H9 (cell line): ENCODE results near the gene ENGASE. TPM values are rescaled to one million over a fixed set of nuclear protein-coding genes. Genes with fewer than 3 reads are reported as not detected.
A peak's percentile ranks its signal among the peaks of the same experiment; 100 is the strongest.

ENCODE experiments used
- DNase-seq: peaks from one replicate; pipeline ENCODE4 v3.0.0-alpha.2; 2017
- H2AFZ ChIP-seq: one replicate; pipeline ENCODE4 v1.6.1; 2013; ENCODE audit warnings: mild to moderate bottlenecking, low read length, control low read depth, moderate library complexity
- H2AK5ac ChIP-seq: 2 replicates; pipeline ENCODE4 v1.6.1; 2013; ENCODE audit warnings: low read length, control low read depth, mixed read lengths; ENCODE audit not compliant: insufficient read length
- H2BK120ac ChIP-seq: one replicate; pipeline ENCODE4 v1.6.1; 2013; ENCODE audit warnings: low read depth, mild to moderate bottlenecking, low read length, control low read depth, inconsistent platforms; ENCODE audit not compliant: poor library complexity, severe bottlenecking
- H2BK12ac ChIP-seq: 2 replicates; pipeline ENCODE4 v1.6.1; 2013; ENCODE audit warnings: low read length, control low read depth, mixed read lengths, low read depth; ENCODE audit not compliant: insufficient read length
- H2BK15ac ChIP-seq: 2 replicates; pipeline ENCODE4 v1.6.1; 2013; ENCODE audit warnings: low read depth, low read length, control low read depth
- H2BK20ac ChIP-seq: one replicate; pipeline ENCODE4 v1.6.1; 2013; ENCODE audit warnings: low read depth, mild to moderate bottlenecking, low read length, control low read depth, inconsistent platforms; ENCODE audit not compliant: poor library complexity, severe bottlenecking
- H2BK5ac ChIP-seq: 2 replicates; pipeline ENCODE4 v1.6.1; 2013; ENCODE audit warnings: low read length, control low read depth, mixed read lengths; ENCODE audit not compliant: insufficient read length
- H3K14ac ChIP-seq: 2 replicates; pipeline ENCODE4 v1.6.1; 2013; ENCODE audit warnings: low read length, control low read depth; ENCODE audit not compliant: insufficient read depth
- H3K18ac ChIP-seq: 2 replicates; pipeline ENCODE4 v1.6.1; 2013; ENCODE audit warnings: low read depth, mild to moderate bottlenecking, mixed read lengths, low read length, control low read depth; ENCODE audit not compliant: insufficient read length
- H3K23ac ChIP-seq: 2 replicates; pipeline ENCODE4 v1.6.1; 2013; ENCODE audit warnings: low read length, control low read depth, mixed read lengths, low read depth; ENCODE audit not compliant: insufficient read length
- H3K23me2 ChIP-seq: 2 replicates; pipeline ENCODE4 v1.6.1; 2013; ENCODE audit warnings: low read depth, mild to moderate bottlenecking, mixed read lengths, low read length, control low read depth; ENCODE audit not compliant: insufficient read length, poor library complexity, severe bottlenecking
- H3K27ac ChIP-seq: 2 replicates; pipeline ENCODE4 v1.5.1; 2013; ENCODE audit warnings: low read length, control low read depth, mixed read lengths, low read depth; ENCODE audit not compliant: insufficient read length
- H3K27me3 ChIP-seq: 2 replicates; pipeline ENCODE4 v1.6.1; 2013; ENCODE audit warnings: low read length, control low read depth, inconsistent platforms; ENCODE audit not compliant: insufficient read depth
- H3K4ac ChIP-seq: 2 replicates; pipeline ENCODE4 v1.6.1; 2013; ENCODE audit warnings: low read depth, mild to moderate bottlenecking, control low read depth, inconsistent platforms, low read length, moderate library complexity
- H3K4me1 ChIP-seq: 2 replicates; pipeline ENCODE4 v1.6.1; 2013; ENCODE audit warnings: low read length, control low read depth, inconsistent platforms; ENCODE audit not compliant: insufficient read depth
- H3K4me2 ChIP-seq: 2 replicates; pipeline ENCODE4 v1.6.1; 2013; ENCODE audit warnings: low read length, control low read depth, mixed read lengths; ENCODE audit not compliant: insufficient read length, insufficient read depth
- H3K56ac ChIP-seq: 2 replicates; pipeline ENCODE4 v1.6.1; 2013; ENCODE audit warnings: low read depth, mild to moderate bottlenecking, mixed read lengths, low read length, control low read depth; ENCODE audit not compliant: insufficient read length
- H3K79me1 ChIP-seq: 2 replicates; pipeline ENCODE4 v1.6.1; 2013; ENCODE audit warnings: low read depth, mild to moderate bottlenecking, moderate library complexity, low read length, control low read depth, inconsistent platforms; ENCODE audit not compliant: insufficient read depth, poor library complexity, severe bottlenecking
- H3K79me2 ChIP-seq: 2 replicates; pipeline ENCODE4 v1.6.1; 2013; ENCODE audit warnings: low read length, control low read depth, inconsistent platforms; ENCODE audit not compliant: insufficient read depth
- H3K9ac ChIP-seq: 2 replicates; pipeline ENCODE4 v1.6.1; 2013; ENCODE audit warnings: low read length, control low read depth, mixed read lengths; ENCODE audit not compliant: insufficient read length; ENCODE audit errors: extremely low read depth
- H3K9me3 ChIP-seq: one replicate; pipeline ENCODE4 v1.6.1; 2013; ENCODE audit warnings: low read depth, low read length, inconsistent platforms; ENCODE audit not compliant: control insufficient read depth
- H3T11ph ChIP-seq: one replicate; pipeline ENCODE4 v1.6.1; 2013; ENCODE audit warnings: mild to moderate bottlenecking, low read length, control low read depth, inconsistent platforms
- H4K20me1 ChIP-seq: one replicate; pipeline ENCODE4 v1.6.1; 2013; ENCODE audit not compliant: control insufficient read depth, insufficient read length, insufficient read depth
- H4K5ac ChIP-seq: 2 replicates; pipeline ENCODE4 v1.6.1; 2013; ENCODE audit warnings: low read depth, mild to moderate bottlenecking, mixed read lengths, low read length, control low read depth; ENCODE audit not compliant: insufficient read length
- H4K8ac ChIP-seq: replicated peaks from 2 replicates; pipeline ENCODE4 v1.6.1; 2013; ENCODE audit warnings: low read length, control low read depth, mixed read lengths, low read depth; ENCODE audit not compliant: insufficient read length
- H4K91ac ChIP-seq: 2 replicates; pipeline ENCODE4 v1.6.1; 2013; ENCODE audit warnings: low read depth, mild to moderate bottlenecking, moderate library complexity, mixed read lengths, low read length, control low read depth; ENCODE audit not compliant: insufficient read length
- H3K27ac Mint-ChIP-seq, 3 experiments: 2 replicates in 2 of 3; 3 replicates in 1 of 3; pipeline ENCODE4 v1.8.0; 2020 to 2021; ENCODE audit warnings: mixed read lengths in 3 of 3, mild to moderate bottlenecking in 1 of 3, moderate library complexity in 1 of 3
- H3K27me3 Mint-ChIP-seq: 2 replicates; pipeline ENCODE4 v1.8.0; 2021; ENCODE audit warnings: low read depth, mild to moderate bottlenecking, moderate library complexity, mixed read lengths
- H3K36me3 Mint-ChIP-seq, 3 experiments: 2 replicates in 2 of 3; 3 replicates in 1 of 3; pipeline ENCODE4 v1.8.0; 2020 to 2021; ENCODE audit warnings: low read depth in 3 of 3, mixed read lengths in 3 of 3; ENCODE audit not compliant: insufficient read depth in 1 of 3
- H3K4me1 Mint-ChIP-seq, 2 experiments: 2 replicates each; pipeline ENCODE4 v1.8.0; 2020; ENCODE audit warnings: mixed read lengths in 2 of 2
- H3K4me3 Mint-ChIP-seq, 2 experiments: 2 replicates in 1 of 2; 3 replicates in 1 of 2; pipeline ENCODE4 v1.8.0; 2020 to 2021; ENCODE audit warnings: mild to moderate bottlenecking in 2 of 2, mixed read lengths in 2 of 2, moderate library complexity in 1 of 2
- H3K9me3 Mint-ChIP-seq, 2 experiments: 2 replicates in 1 of 2; 3 replicates in 1 of 2; pipeline ENCODE4 v1.8.0; 2020; ENCODE audit warnings: mild to moderate bottlenecking in 2 of 2, mixed read lengths in 2 of 2, moderate library complexity in 1 of 2
- WGBS: extraction: QIAGEN DNeasy Blood & Tissue Kit; methylation state at CpG from one replicate; pipeline ENCODE4 v1.1.7; 2013; ENCODE audit warnings: missing lambda C conversion rate, low lambda C conversion rate, mixed read lengths; ENCODE audit not compliant: insufficient read length; ENCODE audit errors: extremely low coverage; 5-methylcytosine and 5-hydroxymethylcytosine counted together
- total RNA-seq: library from RNA; stranded (reverse); gene quantifications from 2 replicates; pipeline ENCODE4 v1.2.1, GENCODE V29; 2021
- TF ChIP-seq, protein P1 (sequence below): fragments of 200-600 bp; sonication (generic); conservative IDR thresholded peaks from 3 replicates; pipeline ENCODE4 v1.8.0; 2021; ENCODE audit warnings: antibody characterized with exemption, mild to moderate bottlenecking

Gene ENGASE
- total RNA-seq, 1 experiment from 2014 or later = 20.6 TPM

GRCh38 chr17:79087428-79088143, 13.0 kb downstream of the ENGASE start:
- H3K23me2 ChIP-seq = no peaks in the 10 kb centered on the region
- no peak overlapping the region for H2BK12ac ChIP-seq
- no peak overlapping the region for H2BK120ac ChIP-seq
- no peak overlapping the region for H3K4me3 Mint-ChIP-seq
- no peaks in the 10 kb centered on the region for H3K79me2 ChIP-seq
- DNase-seq = peak; percentile 85
- H3K36me3 Mint-ChIP-seq = peaks cover 0 to 10% (median 4%) of the 10 kb centered on the region in 3 experiments; a peak in 5 of 7 replicates
- H2BK5ac ChIP-seq = no peak overlapping the region
- H3K27me3 ChIP-seq = no peaks in the 10 kb centered on the region
- H3K14ac ChIP-seq = no peak overlapping the region
- H3K27ac ChIP-seq = no peak overlapping the region
- H2AK5ac ChIP-seq = no peak overlapping the region
- H3K18ac ChIP-seq = no peak overlapping the region
- H3K9me3 ChIP-seq = no peaks in the 10 kb centered on the region
- H3T11ph ChIP-seq = no peak overlapping the region
- no peak overlapping the region for H4K8ac ChIP-seq
- H4K91ac ChIP-seq = no peak overlapping the region
- H3K27ac Mint-ChIP-seq = no peak overlapping the region
- H3K9ac ChIP-seq = no peak overlapping the region
- no peak overlapping the region for H3K4me2 ChIP-seq
- H2BK20ac ChIP-seq = no peak overlapping the region
- TF ChIP-seq, protein P1, sequence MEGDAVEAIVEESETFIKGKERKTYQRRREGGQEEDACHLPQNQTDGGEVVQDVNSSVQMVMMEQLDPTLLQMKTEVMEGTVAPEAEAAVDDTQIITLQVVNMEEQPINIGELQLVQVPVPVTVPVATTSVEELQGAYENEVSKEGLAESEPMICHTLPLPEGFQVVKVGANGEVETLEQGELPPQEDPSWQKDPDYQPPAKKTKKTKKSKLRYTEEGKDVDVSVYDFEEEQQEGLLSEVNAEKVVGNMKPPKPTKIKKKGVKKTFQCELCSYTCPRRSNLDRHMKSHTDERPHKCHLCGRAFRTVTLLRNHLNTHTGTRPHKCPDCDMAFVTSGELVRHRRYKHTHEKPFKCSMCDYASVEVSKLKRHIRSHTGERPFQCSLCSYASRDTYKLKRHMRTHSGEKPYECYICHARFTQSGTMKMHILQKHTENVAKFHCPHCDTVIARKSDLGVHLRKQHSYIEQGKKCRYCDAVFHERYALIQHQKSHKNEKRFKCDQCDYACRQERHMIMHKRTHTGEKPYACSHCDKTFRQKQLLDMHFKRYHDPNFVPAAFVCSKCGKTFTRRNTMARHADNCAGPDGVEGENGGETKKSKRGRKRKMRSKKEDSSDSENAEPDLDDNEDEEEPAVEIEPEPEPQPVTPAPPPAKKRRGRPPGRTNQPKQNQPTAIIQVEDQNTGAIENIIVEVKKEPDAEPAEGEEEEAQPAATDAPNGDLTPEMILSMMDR = peak; percentile 93
- no peak overlapping the region for H2AFZ ChIP-seq
- H3K27me3 Mint-ChIP-seq = no peaks in the 10 kb centered on the region
- H4K20me1 ChIP-seq = no peaks in the 10 kb centered on the region
- peaks cover 0 to 3% of the 10 kb centered on the region in 2 experiments; a peak in 2 of 4 replicates for H3K4me1 Mint-ChIP-seq
- H3K4me1 ChIP-seq = no peaks in the 10 kb centered on the region
- H4K5ac ChIP-seq = no peak overlapping the region
- no peak overlapping the region for H3K56ac ChIP-seq
- no peak overlapping the region for H3K23ac ChIP-seq
- no peak overlapping the region for H3K4ac ChIP-seq
- no peaks in the 10 kb centered on the region for H3K9me3 Mint-ChIP-seq
- no peaks in the 10 kb centered on the region for H3K79me1 ChIP-seq
- H2BK15ac ChIP-seq = no peak overlapping the region
- WGBS = no CpG with 5 or more reads among the region's 12 CpGs
